GM13977 (cell line): ENCODE measurements around the gene ZBTB2.

ENCODE experiments used
- DNase-seq: peaks from one replicate; pipeline ENCODE4 v3.0.0; 2012; ENCODE audit warnings: low spot score
- CTCF ChIP-seq: IDR thresholded peaks from 2 replicates; pipeline ENCODE4 v1.5.1; 2012; ENCODE audit warnings: mild to moderate bottlenecking, control low read depth; ENCODE audit not compliant: insufficient read depth; ENCODE audit errors: extremely low read depth, missing control alignments
- in situ Hi-C: fragments of 300-500 bp; cut with MboI; formaldehyde crosslinking; loops from one replicate; pipeline ENCODE4 v1.12.0; 2022; ENCODE audit warnings: low sequenced_read_pairs, low pct_unique_long_range_greater_than_20kb, mixed read lengths, inconsistent platforms; ENCODE audit not compliant: unreplicated experiment

The ZBTB2 gene

GRCh38 chr6:151391471-151392413 is at the start of gene ZBTB2:
Gene ZBTB2, minus strand, starts transcription at chr6:151391559. Its CDS starts 17,922 bp downstream, at chr6:151373637.
- no peak for TF ChIP-seq CTCF
- in situ Hi-C loops = no loop called here
- peak; percentile 85 for DNase-seq

- DNase-seq = peak; percentile 30
- TF ChIP-seq CTCF = peak; percentile 50
- in situ Hi-C loops = no loop called here
Observed at GRCh38 chr6:151440930-151441329, 49.6 kb upstream of the ZBTB2 start.

- TF ChIP-seq CTCF = no peak
- DNase-seq = peak; percentile 40
- in situ Hi-C loops = no loop called here
Observed at GRCh38 chr6:151440498-151440897, 49.1 kb upstream of the ZBTB2 start.

GRCh38 chr6:151437401-151437800 is 46.0 kb upstream of the ZBTB2 start:
- no peak for TF ChIP-seq CTCF
- in situ Hi-C loops = no loop called here
- DNase-seq = no peak

- no peak for DNase-seq
- in situ Hi-C loops = no loop called here
- TF ChIP-seq CTCF = no peak
Observed at GRCh38 chr6:151436802-151437201, 45.4 kb upstream of the ZBTB2 start.

GRCh38 chr6:151436300-151436699 is 44.9 kb upstream of the ZBTB2 start:
- TF ChIP-seq CTCF = no peak
- in situ Hi-C loops = no loop called here

More at GRCh38 chr6:151436300-151436699, 44.9 kb upstream of the ZBTB2 start:
- DNase-seq = no peak
